GM21515 (cell line): Measurements from ENCODE around the gene LYPLAL1.

Experiments
- ATAC-seq: cut with Tn5 transposase; IDR thresholded peaks from one replicate; pipeline ENCODE4 v1.9.1; 2021; ENCODE audit not compliant: unreplicated experiment

The LYPLAL1 gene

DNA sequence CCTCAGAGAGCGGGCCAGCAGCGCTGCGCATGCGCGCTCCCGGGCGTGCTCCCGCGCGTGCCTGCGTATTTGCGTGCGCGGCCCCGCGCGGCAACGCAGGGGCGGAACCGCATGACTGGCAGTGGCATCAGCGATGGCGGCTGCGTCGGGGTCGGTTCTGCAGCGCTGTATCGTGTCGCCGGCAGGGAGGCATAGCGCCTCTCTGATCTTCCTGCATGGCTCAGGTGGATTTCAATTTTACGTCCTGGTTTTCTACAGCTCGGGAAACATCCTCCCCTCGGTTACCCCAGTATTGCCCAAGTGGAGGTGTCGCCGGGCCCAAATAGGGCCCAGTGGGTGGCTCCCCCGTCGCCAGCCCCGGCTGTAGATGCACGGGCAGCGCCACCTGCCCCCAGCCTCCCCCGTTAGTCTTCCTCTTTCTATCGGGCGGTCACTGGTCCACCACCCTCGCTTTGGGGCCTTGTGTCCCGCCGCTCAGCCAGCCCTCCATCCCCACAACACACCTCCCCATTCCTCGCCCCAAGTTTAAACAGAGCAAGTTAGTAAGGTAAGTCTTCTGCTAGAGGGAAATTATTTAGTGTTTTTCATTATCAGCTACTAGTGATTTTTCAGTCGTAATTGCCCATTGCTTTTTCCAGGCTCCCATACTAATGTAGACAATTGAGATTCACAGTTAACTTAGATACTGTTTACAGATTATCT lies at the start of gene LYPLAL1:
TSS of gene LYPLAL1 (plus strand) at position 121 of the 702 bp plus-strand sequence. CDS start at position 134, 13 bp downstream.
- peak; percentile 63 for ATAC-seq

- ATAC-seq: no peak
These were observed 49.5 kb upstream of the LYPLAL1 start for GRCh38 chr1:219124163-219124562.

GRCh38 chr1:219125342-219125741 lies 48.3 kb upstream of the LYPLAL1 start:
- ATAC-seq: no peak

- ATAC-seq: no peak
These were observed 47.3 kb upstream of the LYPLAL1 start for GRCh38 chr1:219126377-219126776.

DNA sequence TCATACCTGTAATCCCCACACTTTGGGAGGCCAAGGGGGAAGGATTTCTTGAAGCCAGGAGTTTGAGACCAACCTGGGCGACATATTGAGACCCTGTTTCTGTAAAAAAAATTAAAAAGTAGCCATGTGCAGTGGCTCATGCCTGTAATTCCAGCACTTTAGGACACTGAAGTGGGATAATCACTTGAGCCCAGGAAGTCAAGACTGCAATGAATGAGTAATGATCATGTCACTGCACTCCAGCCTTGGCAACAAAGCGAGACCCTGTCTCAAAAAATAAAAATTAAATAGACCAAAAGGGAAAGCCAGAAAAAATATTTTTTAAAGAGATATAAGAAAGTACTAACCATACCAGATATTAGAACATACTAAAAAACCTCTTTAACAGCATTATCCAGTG lies 44.7 kb upstream of the LYPLAL1 start:
- no peak for ATAC-seq

GRCh38 chr1:219130366-219130935 lies 43.2 kb upstream of the LYPLAL1 start:
- no peak for ATAC-seq

- ATAC-seq: no peak
These were observed 40.7 kb upstream of the LYPLAL1 start for GRCh38 chr1:219132939-219133338.

- no peak for ATAC-seq
These were observed 34.9 kb upstream of the LYPLAL1 start for GRCh38 chr1:219138747-219139146.

- ATAC-seq: no peak
These were observed 33.3 kb upstream of the LYPLAL1 start for GRCh38 chr1:219140303-219140877.

GRCh38 chr1:219143735-219144134 lies 29.9 kb upstream of the LYPLAL1 start:
- ATAC-seq: no peak

DNA sequence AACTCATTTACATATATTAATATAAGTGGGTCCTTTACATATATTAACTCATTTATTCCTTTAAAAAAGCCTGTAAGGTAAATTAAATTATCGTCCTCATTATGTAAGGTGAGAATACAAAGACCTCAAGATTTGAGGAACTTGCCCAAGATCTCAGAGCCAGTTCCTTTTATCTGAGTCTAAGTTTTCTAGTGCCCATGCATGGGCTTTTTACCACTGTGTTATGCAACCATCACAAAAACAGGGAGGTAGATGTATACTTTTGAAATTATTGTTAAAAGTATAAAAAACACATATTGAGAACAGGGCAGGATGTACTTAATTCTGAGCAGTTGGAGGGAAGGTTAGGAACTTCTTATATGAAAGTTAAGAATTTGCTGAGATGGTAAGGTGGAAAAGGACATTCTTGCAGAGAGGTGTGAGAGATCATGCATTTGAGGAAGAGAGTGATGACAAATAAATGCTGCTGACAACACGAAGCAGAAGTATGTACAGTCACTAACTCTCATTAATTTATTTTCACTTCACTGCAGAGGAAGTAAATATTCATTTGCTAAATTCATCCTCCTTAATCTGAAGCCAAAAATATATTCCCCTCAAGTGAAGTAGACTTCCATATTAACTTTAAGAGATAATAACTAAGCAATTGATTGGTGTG lies 28.9 kb upstream of the LYPLAL1 start:
- ATAC-seq: no peak

DNA sequence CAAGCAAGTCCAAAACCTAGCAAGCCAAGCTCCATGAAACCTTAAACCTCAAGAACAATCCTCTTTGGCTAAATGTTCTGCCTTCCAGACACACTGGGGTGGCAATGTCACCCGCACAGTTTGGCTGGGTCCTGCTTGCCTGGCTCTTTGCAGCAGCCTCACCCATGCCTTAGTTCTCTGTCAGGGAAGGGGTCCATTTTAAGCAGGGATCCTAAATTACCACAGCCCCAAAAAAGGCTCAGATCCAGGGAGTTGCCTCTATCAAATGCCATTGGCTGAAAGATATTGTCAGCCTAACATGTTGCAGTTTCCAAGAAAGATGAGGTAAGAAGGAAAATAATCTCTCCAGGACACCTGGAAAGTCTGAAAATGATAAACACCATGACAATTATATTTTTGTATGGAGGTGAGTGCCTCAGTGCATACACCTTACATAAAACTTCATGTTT lies 26.1 kb upstream of the LYPLAL1 start:
- ATAC-seq: no peak

DNA sequence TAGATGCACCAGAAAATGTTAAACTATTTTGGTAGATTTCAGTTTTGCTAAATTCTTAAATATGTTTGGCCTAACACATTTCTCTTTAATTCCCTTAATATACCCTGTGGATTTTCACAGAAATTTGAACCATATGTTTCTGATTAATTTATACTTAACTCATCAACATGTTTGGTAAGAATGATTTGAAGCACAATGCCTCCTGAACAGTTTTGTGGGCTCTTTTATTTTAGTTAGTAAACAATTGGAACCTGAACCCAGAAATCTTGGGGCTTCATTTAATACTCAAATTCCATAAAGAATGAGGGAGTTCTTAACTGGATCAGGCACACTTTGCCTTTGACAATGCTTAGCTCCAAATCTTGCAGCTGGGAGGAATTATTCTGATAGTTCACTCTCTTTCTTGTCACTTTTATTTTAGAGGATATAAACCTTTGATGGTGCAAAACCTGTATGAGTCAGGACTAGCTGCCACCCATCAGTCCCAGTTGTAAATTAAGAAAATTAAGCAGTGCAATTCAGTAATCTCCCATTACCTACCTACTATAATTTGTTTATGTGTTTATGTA lies 24.6 kb upstream of the LYPLAL1 start:
- ATAC-seq: no peak

DNA sequence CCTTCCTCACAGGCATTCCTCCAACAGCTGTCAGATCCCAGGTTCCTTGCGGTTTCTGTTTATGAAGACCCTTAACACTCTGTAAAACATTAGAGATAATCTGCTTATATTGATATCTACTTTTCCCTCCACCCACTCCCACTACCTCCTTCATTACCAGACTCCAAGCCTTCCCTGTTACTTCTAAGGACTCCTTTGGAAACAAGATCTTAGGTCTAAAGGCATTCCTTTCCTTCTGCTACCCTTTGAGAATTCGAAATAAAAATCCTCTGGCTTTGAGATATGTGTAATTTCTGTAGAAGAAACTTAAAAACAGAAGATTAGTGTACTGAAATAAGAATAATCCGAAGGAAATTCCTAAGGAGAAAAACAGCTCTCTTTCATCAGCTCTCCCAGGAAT lies 23.7 kb upstream of the LYPLAL1 start:
- no peak for ATAC-seq

GRCh38 chr1:219150913-219151312 lies 22.8 kb upstream of the LYPLAL1 start:
- ATAC-seq: no peak

DNA sequence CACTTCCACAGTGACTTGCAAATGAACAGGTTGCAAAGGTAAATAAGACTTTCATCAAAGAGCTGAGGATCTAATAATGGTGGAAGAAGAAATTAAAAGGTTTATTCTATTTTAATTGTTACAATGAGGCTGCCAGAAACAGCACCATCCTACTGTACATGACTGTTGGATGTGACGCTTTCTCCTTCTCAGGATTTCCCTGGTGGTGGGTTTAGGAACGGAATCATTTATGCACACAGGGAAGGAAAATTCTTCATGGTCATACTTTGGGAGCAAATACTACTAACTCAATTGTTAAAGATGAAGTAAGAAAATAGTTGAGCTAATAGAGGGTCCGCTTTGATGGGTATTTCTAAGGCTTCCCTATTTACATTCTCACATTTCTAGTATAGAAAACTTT lies 22.2 kb upstream of the LYPLAL1 start:
- no peak for ATAC-seq

GRCh38 chr1:219152751-219153150 lies 20.9 kb upstream of the LYPLAL1 start:
- no peak for ATAC-seq

DNA sequence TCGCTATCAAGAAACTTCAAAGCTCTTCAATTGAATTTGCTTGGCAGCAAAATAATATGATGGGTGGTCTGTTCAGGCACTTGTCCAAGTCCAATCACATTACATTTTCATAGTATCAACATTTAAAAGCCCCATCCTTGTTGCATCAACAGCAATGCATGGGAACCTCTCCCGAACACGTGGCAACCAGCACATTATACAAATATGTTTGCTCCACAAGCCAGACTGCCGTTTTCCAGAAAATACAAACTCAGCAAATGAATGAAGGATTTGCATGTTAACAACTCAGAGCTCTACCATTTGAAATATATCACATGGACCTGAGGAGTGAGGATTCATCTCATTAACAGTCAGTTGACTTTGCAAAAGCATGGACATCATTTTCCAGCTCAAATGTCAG lies 20.0 kb upstream of the LYPLAL1 start:
- ATAC-seq: no peak

GRCh38 chr1:219155135-219155534 lies 18.5 kb upstream of the LYPLAL1 start:
- no peak for ATAC-seq

- peak; percentile 56 for ATAC-seq
These were observed 13.6 kb upstream of the LYPLAL1 start for GRCh38 chr1:219159946-219160645.

- no peak for ATAC-seq
These were observed 12.7 kb upstream of the LYPLAL1 start for GRCh38 chr1:219160967-219161366.
